Measurements from ENCODE around the gene ADGRB3. TPM values are rescaled to one million over a fixed set of nuclear protein-coding genes. Genes with fewer than 3 reads are reported as not detected.

The ADGRB3 gene
- total and polyA plus RNA-seq, 10 of the 15 experiments (the other 5 are each of a cell fraction or from before 2014, with no cell fraction given), result 0.03 to 0.06 TPM; not detected in 8

- RAD21 ChIA-PET (ENCODE audit: unreplicated experiment), result no interaction called here
- ATAC-seq (no peak), FAIRE-seq (no peak), DNase-seq (ENCODE audit: low read depth, low spot score) (no peak)
- SMC1A ChIA-PET (ENCODE audit: uncharacterized antibody, unreplicated experiment), result no interaction called here
- in situ Hi-C loops (cut with MboI) (no loop called here), intact Hi-C loops (cut with micrococcal nuclease; ENCODE audit: unreplicated experiment) (no loop called here)
- no peak overlapping the region for H3K4me3 ChIP-seq
- H3K9ac ChIP-seq (ENCODE audit: control insufficient read depth, insufficient read depth, low read length), result no peak overlapping the region
- no peaks in the 10 kb centered on the region for H3K9me3 ChIP-seq (replicated peaks; ENCODE audit: control insufficient read depth, insufficient read depth, low read length)
- POLR2A ChIA-PET, result no interaction called here
- no peak overlapping the region for H3K4me2 ChIP-seq (ENCODE audit: control insufficient read depth, insufficient read depth)
- no peaks in the 10 kb centered on the region for H3K79me2 ChIP-seq (ENCODE audit: control insufficient read depth, insufficient read depth, low read length)
- TF ChIP-seq TAF1 (IDR thresholded peaks at IDR 0.05; ENCODE audit: borderline replicate concordance, low read depth, low read length) (no peak), E2F4 (IDR thresholded peaks at IDR 0.05; ENCODE audit: low read depth, low read length) (no peak), ZBTB40 (IDR thresholded peaks at IDR 0.05; ENCODE audit: borderline replicate concordance) (no peak), SP1 (IDR thresholded peaks at IDR 0.05; ENCODE audit: low read depth, low read length) (no peak), KDM1A (IDR thresholded peaks at IDR 0.05; ENCODE audit: borderline replicate concordance) (no peak), ATF2 (IDR thresholded peaks at IDR 0.05; ENCODE audit: low read length) (no peak), E2F8 (IDR thresholded peaks at IDR 0.05; ENCODE audit: low read depth, partially characterized antibody) (no peak), RAD21 (IDR thresholded peaks at IDR 0.05; ENCODE audit: insufficient read depth, low read depth, low read length) (no peak), TCF12 (IDR thresholded peaks at IDR 0.05; ENCODE audit: low read depth, low read length) (no peak), MEF2B (IDR thresholded peaks at IDR 0.05; ENCODE audit: partially characterized antibody, poor library complexity, severe bottlenecking) (no peak), ZNF217 (IDR thresholded peaks at IDR 0.05) (no peak)
- CTCF ChIA-PET, result no interaction called here
- no TSS peak for BruUV-seq (replicated peaks)
- no peaks in the 10 kb centered on the region for H3K4me1 ChIP-seq (ENCODE audit: control insufficient read depth, insufficient read depth, low read length)
- no peaks in the 10 kb centered on the region for H3K27me3 ChIP-seq (replicated peaks in 1 of 2; ENCODE audit: control insufficient read depth in 2 of 2, insufficient read depth in 2 of 2, low read length in 1 of 2)
- no peaks in the 10 kb centered on the region for H4K20me1 ChIP-seq (ENCODE audit: control insufficient read depth, insufficient read depth)
- no peak overlapping the region for H3K27ac ChIP-seq (ENCODE audit: control insufficient read depth, insufficient read depth)
- H2AFZ ChIP-seq (ENCODE audit: control insufficient read depth, low read depth, low read length), result no peak overlapping the region
- no peaks in the 10 kb centered on the region for H3K36me3 ChIP-seq (ENCODE audit: control insufficient read depth in 2 of 2, insufficient read depth in 2 of 2, low read length in 1 of 2)
- WGBS (ENCODE audit: insufficient coverage, insufficient replicate concordance, low lambda C conversion rate, missing lambda C conversion rate), result 9% methylated on average over 3 of the region's 3 CpGs
Observed at GRCh38 chr6:69362209-69362608, 727.1 kb downstream of the ADGRB3 start.
